Thoracic aorta (tissue), 2 donors: ENCODE measurements around the gene EIF4E2. TPM values are rescaled to one million over a fixed set of nuclear protein-coding genes. Genes with fewer than 3 reads are reported as not detected.

Source experiments
- ATAC-seq: fragments of 150-250 bp; one replicate; pipeline ENCODE4 v1.8.0; 2017; ENCODE audit warnings: low read depth; ENCODE audit not compliant: insufficient number of reproducible peaks, low FRiP score
- DNase-seq: peaks from one replicate; pipeline ENCODE4 v3.0.0-alpha.2; 2020; ENCODE audit warnings: low spot score
- H3K27ac ChIP-seq, 2 donors: fragments of 200-600 bp; sonication (generic); 1 replicate in 1 of 2; 2 replicates in 1 of 2; pipeline ENCODE4 v1.5.1; 2016; ENCODE audit warnings: mild to moderate bottlenecking in 2 of 2, moderate library complexity in 2 of 2
- H3K27me3 ChIP-seq: fragments of 200-600 bp; sonication (generic); replicated peaks from 2 replicates; pipeline ENCODE4 v1.6.0; 2016; ENCODE audit warnings: mild to moderate bottlenecking; ENCODE audit not compliant: insufficient read depth
- H3K36me3 ChIP-seq: fragments of 200-600 bp; sonication (generic); one replicate; pipeline ENCODE4 v1.5.1; 2016
- H3K4me1 ChIP-seq, 2 donors: fragments of 200-600 bp; sonication (generic); 1 replicate in 1 of 2; 2 replicates in 1 of 2; pipeline versions ENCODE4 v1.5.1 to v1.6.0; 2016; ENCODE audit warnings: low read depth in 2 of 2, mild to moderate bottlenecking in 1 of 2; ENCODE audit not compliant: control insufficient read depth in 1 of 2
- H3K4me3 ChIP-seq: fragments of 200-600 bp; sonication (generic); 2 replicates; pipeline ENCODE4 v1.5.1; 2016; ENCODE audit warnings: mild to moderate bottlenecking
- H3K9me3 ChIP-seq: fragments of 200-600 bp; sonication (generic); 2 replicates; pipeline ENCODE4 v1.5.1; 2016
- CTCF ChIP-seq: fragments of 200-600 bp; sonication (generic); IDR thresholded peaks from one replicate; pipeline ENCODE4 v1.5.1; 2019; ENCODE audit warnings: antibody characterized with exemption
- total RNA-seq, 2 donors: library from RNA; depleted of rRNA; stranded (reverse); fragments of >200 nt; gene quantifications; one replicate each; pipeline versions ENCODE4 v1.1.0 to v1.2.3, GENCODE V29; 2016

EIF4E2 gene
- total RNA-seq, 2 donors from 2014 or later: 42.2 to 51.1 TPM

GRCh38 chr2:232615339-232615738, 64.8 kb downstream of the EIF4E2 start:
- ATAC-seq (no peak), DNase-seq (no peak)
- Histone ChIP-seq H3K36me3 (no peaks in the 10 kb centered on the region), H3K4me3 (no peak overlapping the region), H3K27me3 (no peaks in the 10 kb centered on the region), H3K4me1 (no peaks in the 10 kb centered on the region), H3K27ac (no peak overlapping the region), H3K9me3 (no peaks in the 10 kb centered on the region)
- TF ChIP-seq CTCF: no peak

Other genes with a start within 250 kb of the EIF4E2 start
- gene ALPP, start 171.9 kb upstream of the EIF4E2 start, total RNA-seq: not detected
- gene ALPG, start 143.8 kb upstream of the EIF4E2 start, total RNA-seq: not detected
- not detected for gene ALPI, start 94.5 kb upstream of the EIF4E2 start, total RNA-seq
- 1 to 10 TPM; 1.6 to 2.8 TPM for gene ECEL1, start 62.9 kb upstream of the EIF4E2 start, total RNA-seq
- gene PRSS56, start 30.3 kb upstream of the EIF4E2 start, total RNA-seq: not detected
- not detected for gene CHRND, start 24.5 kb upstream of the EIF4E2 start, total RNA-seq
- gene CHRNG, start 11.0 kb upstream of the EIF4E2 start, total RNA-seq: not detected
- gene TIGD1, start 132 bp upstream of the EIF4E2 start, total RNA-seq: 1 to 10 TPM; 1.8 to 3.1 TPM
- 100 to 1,000 TPM; 111 to 211 TPM for gene EFHD1, start 82.9 kb downstream of the EIF4E2 start, total RNA-seq
- 100 to 1,000 TPM in 1 of 2 donors, 10 to 100 TPM in 1; 54.7 to 121 TPM for gene GIGYF2, start 146.6 kb downstream of the EIF4E2 start, total RNA-seq
- not detected for gene KCNJ13, start 225.9 kb downstream of the EIF4E2 start, total RNA-seq